T-cell (primary cell): ENCODE data around the gene C1orf21. TPM values are rescaled to one million over a fixed set of nuclear protein-coding genes. Genes with fewer than 3 reads are reported as not detected.

Source experiments
- ATAC-seq, 4 experiments: fragments of 200-7000 bp in 3 of 4; fragments of 150-1000 bp in 1 of 4; cut with Tn5 transposase; replicated peaks in 1 of 4; 1 replicate in 3 of 4; 2 replicates in 1 of 4; pipeline ENCODE4 v1.10.0; 2021; ENCODE audit warnings: moderate library complexity in 3 of 4, mild to moderate bottlenecking in 2 of 4, moderate number of reproducible peaks in 1 of 4
- CTCF ChIA-PET, 2 donors: fragments of 300-600 bp; sonication (Branson Sonifier 250); formaldehyde crosslinking; loops; one replicate each; lab custom pipeline; 2022; ENCODE audit warnings: antibody characterized with exemption in 2 of 2; lab: Charles Lee
- POLR2A ChIA-PET, 2 donors: fragments of 300-600 bp; sonication (Branson Sonifier 250); formaldehyde crosslinking; loops; one replicate each; lab custom pipeline; 2022; ENCODE audit warnings: antibody characterized with exemption in 2 of 2; lab: Charles Lee
- DNase-seq, 35 experiments: peaks; one replicate each; pipeline versions ENCODE4 v3.0.0 to v3.0.0-alpha.2; 2013 to 2023
- H3K27ac ChIP-seq: one replicate; pipeline ENCODE4 v1.5.1; 2013; ENCODE audit warnings: low read length
- H3K27me3 ChIP-seq, 2 experiments: replicated peaks in 1 of 2; 1 replicate in 1 of 2; 2 replicates in 1 of 2; pipeline versions ENCODE4 v1.6.1 to v1.7.0; 2013; ENCODE audit warnings: low read length in 1 of 2, mixed read lengths in 1 of 2; ENCODE audit not compliant: control insufficient read depth in 2 of 2, insufficient read depth in 2 of 2; ENCODE audit errors: extremely low read depth in 1 of 2
- H3K36me3 ChIP-seq, 2 donors: 1 replicate in 1 of 2; 2 replicates in 1 of 2; pipeline versions ENCODE4 v1.6.1 to v1.7.0; 2013; ENCODE audit warnings: low read length in 1 of 2; ENCODE audit not compliant: control insufficient read depth in 2 of 2, insufficient read depth in 1 of 2; ENCODE audit errors: extremely low read depth in 1 of 2
- H3K4me1 ChIP-seq, 2 experiments: 1 replicate in 1 of 2; 2 replicates in 1 of 2; pipeline versions ENCODE4 v1.6.1 to v1.7.0; 2013; ENCODE audit warnings: low read length in 2 of 2, mixed read lengths in 1 of 2; ENCODE audit not compliant: insufficient read depth in 2 of 2, control insufficient read depth in 1 of 2; ENCODE audit errors: extremely low read depth in 1 of 2
- H3K4me3 ChIP-seq, 2 donors: 1 replicate in 1 of 2; 2 replicates in 1 of 2; pipeline versions ENCODE4 v1.5.1 to v1.7.0; 2013; ENCODE audit warnings: mild to moderate bottlenecking in 2 of 2, low read length in 1 of 2, moderate library complexity in 1 of 2; ENCODE audit not compliant: control insufficient read depth in 1 of 2; ENCODE audit errors: extremely low read depth in 1 of 2
- H3K9me3 ChIP-seq: 2 replicates; pipeline ENCODE4 v1.7.0; 2013
- H3K27ac Mint-ChIP-seq, 2 donors: one replicate each; pipeline ENCODE4 v1.8.0; 2020 to 2021; ENCODE audit warnings: mild to moderate bottlenecking in 2 of 2, mixed read lengths in 2 of 2
- H3K27me3 Mint-ChIP-seq, 2 donors: one replicate each; pipeline ENCODE4 v1.8.0; 2021 to 2022; ENCODE audit warnings: mixed read lengths in 2 of 2
- H3K36me3 Mint-ChIP-seq: one replicate; pipeline ENCODE4 v1.8.0; 2021; ENCODE audit warnings: mixed read lengths
- H3K4me1 Mint-ChIP-seq, 3 donors: one replicate each; pipeline ENCODE4 v1.8.0; 2020 to 2022; ENCODE audit warnings: mixed read lengths in 3 of 3, mild to moderate bottlenecking in 1 of 3
- H3K4me3 Mint-ChIP-seq, 3 donors: one replicate each; pipeline ENCODE4 v1.8.0; 2020 to 2022; ENCODE audit warnings: mild to moderate bottlenecking in 3 of 3, mixed read lengths in 3 of 3, moderate library complexity in 3 of 3
- H3K9me3 Mint-ChIP-seq, 3 donors: one replicate each; pipeline ENCODE4 v1.8.0; 2020 to 2022; ENCODE audit warnings: mixed read lengths in 3 of 3
- WGBS: methylation state at CpG from one replicate; pipeline ENCODE4 v1.1.5; 2013; ENCODE audit warnings: missing lambda C conversion rate; ENCODE audit not compliant: insufficient coverage; 5-methylcytosine and 5-hydroxymethylcytosine counted together
- total RNA-seq, 35 experiments: library from RNA in 6 of 35; stranded (reverse) in 6 of 35; fragments of 120-200 nt in 1 of 35; gene quantifications; one replicate each; pipeline versions ENCODE4 v1.2.1 to v1.2.4 and lab custom pipeline; 2013 to 2026

Gene C1orf21
- total RNA-seq, 5 donors from 2014 or later (not counting 1 experiment from before 2014, with no cell fraction given), result 1.4 to 17.2 (median 5.9) TPM

DNA sequence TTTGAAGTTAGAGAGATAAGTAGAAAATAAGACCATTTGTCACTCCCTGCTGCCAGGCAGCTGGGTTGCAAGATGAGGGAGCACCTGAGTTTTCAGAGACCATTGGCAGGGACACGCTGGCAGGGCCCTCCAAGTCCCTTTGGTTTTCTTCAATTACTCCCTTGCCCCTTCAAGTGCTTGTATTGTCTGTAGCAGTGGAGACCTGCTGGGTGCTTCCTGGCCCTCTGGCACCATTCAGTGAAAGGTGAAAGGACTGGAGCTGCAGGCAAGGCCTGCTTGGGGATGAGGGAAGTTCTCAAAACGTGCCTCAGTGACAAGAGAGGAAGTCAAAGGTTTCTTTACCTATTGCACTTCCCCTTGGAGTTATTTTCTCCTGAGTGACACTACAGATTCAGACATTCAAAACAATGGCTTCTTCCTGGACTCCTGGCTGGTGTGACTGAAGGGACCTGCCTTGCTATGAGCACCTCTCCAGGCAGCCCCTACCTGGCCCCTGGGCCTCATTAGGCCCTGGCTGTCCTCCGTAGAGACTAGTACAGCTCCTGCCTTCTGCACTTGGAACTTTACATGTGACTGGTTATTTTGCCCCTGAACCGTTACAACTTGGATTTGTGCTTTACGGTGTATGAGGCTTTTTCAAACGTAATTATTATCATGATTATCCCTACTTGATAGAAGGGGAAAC is 100.1 kb downstream of the C1orf21 start:
- CTCF ChIA-PET, result no interaction called here
- Mint-ChIP-seq H3K27me3 (peaks cover 2 to 9% of the 10 kb centered on the region in 2 donors), H3K4me1 (peaks cover 1 to 8% (median 7%) of the 10 kb centered on the region in 3 donors), H3K9me3 (no peaks in the 10 kb centered on the region), H3K27ac (no peak overlapping the region), H3K4me3 (no peak overlapping the region), H3K36me3 (no peaks in the 10 kb centered on the region)
- H3K4me3 ChIP-seq, result no peak overlapping the region
- no peak overlapping the region for H3K27ac ChIP-seq
- no peak for ATAC-seq
- H3K27me3 ChIP-seq, result no peaks in the 10 kb centered on the region
- POLR2A ChIA-PET, result no interaction called here
- no peaks in the 10 kb centered on the region for H3K36me3 ChIP-seq
- peaks cover 0 to 5% of the 10 kb centered on the region in 2 experiments for H3K4me1 ChIP-seq
- 90% methylated on average over 2 of the region's 6 CpGs for WGBS
- DNase-seq, result no peak
- H3K9me3 ChIP-seq, result no peaks in the 10 kb centered on the region

DNA sequence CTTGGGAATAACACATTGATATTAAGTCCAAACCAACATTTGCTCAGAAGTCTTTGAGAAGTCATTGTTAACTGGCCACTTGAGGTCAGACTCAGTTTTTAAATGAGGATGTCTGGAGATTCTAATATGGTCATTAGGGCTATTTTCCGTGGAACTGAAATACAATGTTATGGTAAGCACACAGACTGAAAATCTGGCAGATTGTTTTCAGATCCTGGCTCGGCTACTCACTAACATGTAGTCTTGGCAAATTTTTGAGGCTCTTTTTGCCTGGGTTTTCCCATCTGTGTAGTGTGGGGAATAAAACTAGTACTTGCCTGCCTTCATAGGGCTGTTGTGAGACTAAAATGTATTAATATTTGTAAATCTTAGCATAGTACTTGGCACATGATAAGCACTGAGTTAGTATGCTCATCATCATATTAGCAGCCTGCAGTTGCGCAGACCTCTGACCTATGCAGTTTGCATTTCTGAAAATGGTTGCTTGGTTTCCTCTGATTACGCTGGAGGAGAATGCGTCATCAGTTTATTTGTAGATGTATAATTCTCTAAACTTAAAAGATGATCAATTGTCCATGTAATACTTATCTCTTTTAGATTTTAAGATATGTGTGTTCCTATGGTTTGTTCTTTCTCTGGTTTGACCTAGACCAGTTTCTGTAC is 100.8 kb downstream of the C1orf21 start:
- peaks cover 0 to 5% of the 10 kb centered on the region in 2 experiments for H3K4me1 ChIP-seq
- 95% methylated on average over 2 of the region's 5 CpGs for WGBS
- ChIA-PET POLR2A (no interaction called here), CTCF (no interaction called here)
- H3K36me3 Mint-ChIP-seq, result no peaks in the 10 kb centered on the region
- no peak overlapping the region for H3K27ac Mint-ChIP-seq
- no peak overlapping the region for H3K4me3 Mint-ChIP-seq
- no peaks in the 10 kb centered on the region for H3K9me3 ChIP-seq
- DNase-seq (no peak), ATAC-seq (no peak)
- H3K27me3 ChIP-seq, result no peaks in the 10 kb centered on the region
- no peaks in the 10 kb centered on the region for H3K36me3 ChIP-seq
- no peaks in the 10 kb centered on the region for H3K9me3 Mint-ChIP-seq
- H3K4me1 Mint-ChIP-seq, result peaks cover 6 to 16% (median 15%) of the 10 kb centered on the region in 3 donors
- H3K4me3 ChIP-seq, result no peak overlapping the region
- peaks cover 2 to 9% of the 10 kb centered on the region in 2 donors for H3K27me3 Mint-ChIP-seq
- no peak overlapping the region for H3K27ac ChIP-seq

DNA sequence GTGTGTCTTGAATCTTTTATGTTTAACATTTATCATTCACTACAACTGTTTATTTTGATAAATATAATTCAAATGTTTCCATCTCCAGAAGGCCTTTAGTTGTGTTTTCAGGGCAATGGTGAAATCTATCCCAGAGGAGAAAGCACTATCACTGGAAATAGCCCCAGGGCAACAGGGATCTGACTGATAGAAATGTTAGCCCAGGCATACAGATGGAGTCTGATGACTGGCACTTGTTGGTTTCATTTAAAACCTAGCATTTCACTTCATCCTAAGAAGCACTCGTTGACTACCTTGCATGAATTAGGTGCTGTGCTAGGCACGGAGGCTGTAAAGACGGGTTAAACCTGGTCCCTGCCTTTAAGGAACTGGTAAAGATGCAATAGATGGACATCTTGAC is 103.1 kb downstream of the C1orf21 start:
- Histone ChIP-seq H3K27ac (no peak overlapping the region), H3K4me1 (peaks cover 0 to 5% of the 10 kb centered on the region in 2 experiments), H3K4me3 (no peak overlapping the region), H3K36me3 (no peaks in the 10 kb centered on the region), H3K9me3 (no peaks in the 10 kb centered on the region), H3K27me3 (no peaks in the 10 kb centered on the region)
- Mint-ChIP-seq H3K4me1 (peaks cover 6 to 17% (median 16%) of the 10 kb centered on the region in 3 donors), H3K27ac (no peak overlapping the region), H3K36me3 (no peaks in the 10 kb centered on the region), H3K27me3 (peaks cover 0 to 9% of the 10 kb centered on the region in 2 donors), H3K4me3 (no peak overlapping the region), H3K9me3 (no peaks in the 10 kb centered on the region)
- 88% methylated on average over 2 of the region's 3 CpGs for WGBS
- no peak for DNase-seq
- ChIA-PET POLR2A (no interaction called here), CTCF (no interaction called here)
- ATAC-seq, result no peak

DNA sequence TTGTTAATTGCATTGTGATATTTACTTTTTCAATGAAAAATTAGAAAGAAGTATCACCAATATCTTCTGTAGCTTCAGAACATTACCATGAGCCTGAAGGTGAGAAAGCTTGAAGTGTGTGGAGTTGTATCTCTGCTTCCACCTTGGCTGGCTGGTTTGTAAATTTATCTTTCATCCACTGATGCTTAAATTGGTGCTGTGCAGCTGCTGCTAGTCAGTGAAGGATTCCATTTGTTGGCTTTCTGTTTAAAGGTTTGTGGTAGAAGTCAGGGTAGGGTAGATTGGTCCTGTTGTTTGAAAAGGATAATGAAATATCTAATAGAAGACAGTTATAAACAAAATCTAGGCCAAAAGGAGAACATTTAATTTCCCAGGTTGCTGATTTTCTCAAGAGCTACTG is 105.7 kb downstream of the C1orf21 start:
- Mint-ChIP-seq H3K4me3 (no peak overlapping the region), H3K27me3 (peaks cover 0 to 3% of the 10 kb centered on the region in 2 donors), H3K27ac (peak overlapping the region in 1 of 2 donors; percentile 9), H3K9me3 (no peaks in the 10 kb centered on the region), H3K36me3 (no peaks in the 10 kb centered on the region), H3K4me1 (peaks cover 6 to 17% (median 16%) of the 10 kb centered on the region in 3 donors)
- Histone ChIP-seq H3K27me3 (no peaks in the 10 kb centered on the region), H3K9me3 (no peaks in the 10 kb centered on the region), H3K36me3 (no peaks in the 10 kb centered on the region), H3K4me3 (no peak overlapping the region), H3K4me1 (peaks cover 0 to 5% of the 10 kb centered on the region in 2 experiments), H3K27ac (peak overlapping the region; percentile 69)
- DNase-seq, result no peak
- POLR2A ChIA-PET, result interaction anchor here in 1 of 2 donors (0.6 kb wide), 1 partner anchor 1652 kb away, joined by 3 read pairs; no protein-coding TSS in a partner anchor
- CTCF ChIA-PET, result interaction anchor here in 1 of 2 donors (0.9 to 1.1 kb wide), 2 partner anchors 824 to 859 kb away, joined by 3 read pairs; partner anchors contain the start of gene IVNS1ABP
- ATAC-seq, result no peak

- H3K4me3 Mint-ChIP-seq, result no peak overlapping the region
- 79% methylated on average over 1 of the region's 1 CpG for WGBS
- Histone ChIP-seq H3K27me3 (no peaks in the 10 kb centered on the region), H3K4me3 (no peak overlapping the region), H3K4me1 (peaks cover 0 to 5% of the 10 kb centered on the region in 2 experiments), H3K27ac (no peak overlapping the region), H3K36me3 (no peaks in the 10 kb centered on the region), H3K9me3 (no peaks in the 10 kb centered on the region)
- H3K36me3 Mint-ChIP-seq, result no peaks in the 10 kb centered on the region
- H3K27me3 Mint-ChIP-seq, result no peaks in the 10 kb centered on the region
- POLR2A ChIA-PET, result no interaction called here
- DNase-seq (no peak), ATAC-seq (no peak)
- H3K4me1 Mint-ChIP-seq, result peaks cover 6 to 17% (median 16%) of the 10 kb centered on the region in 3 donors
- no peak overlapping the region for H3K27ac Mint-ChIP-seq
- H3K9me3 Mint-ChIP-seq, result no peaks in the 10 kb centered on the region
- CTCF ChIA-PET, result interaction anchor here in 1 of 2 donors (0.7 kb wide), 1 partner anchor 1028 kb away, joined by 4 read pairs; no protein-coding TSS in a partner anchor
Measured at GRCh38 chr1:184493987-184494388, 107.2 kb downstream of the C1orf21 start.

DNA sequence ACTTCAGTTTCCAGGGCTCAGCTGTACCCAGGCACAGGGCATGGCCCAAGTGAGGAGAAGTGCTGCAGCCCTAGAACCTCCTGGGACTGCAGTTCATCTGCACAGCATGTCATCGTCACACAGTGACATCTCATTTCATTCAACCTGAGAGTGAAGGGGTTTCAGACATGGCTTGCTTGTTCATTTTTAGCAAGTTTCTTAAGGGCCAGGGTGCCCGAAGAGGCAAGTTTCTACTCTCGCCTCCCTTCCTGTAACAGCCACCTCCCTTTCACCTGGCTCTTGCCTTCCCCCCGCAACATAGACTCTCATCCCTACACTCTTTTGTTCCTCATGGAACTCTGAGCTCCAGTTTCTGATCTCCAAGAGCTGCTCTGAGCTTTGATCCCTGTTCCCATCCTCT is 108.1 kb downstream of the C1orf21 start:
- 64% methylated on average over 4 of the region's 4 CpGs for WGBS
- POLR2A ChIA-PET, result no interaction called here
- no peaks in the 10 kb centered on the region for H3K27me3 ChIP-seq
- Mint-ChIP-seq H3K27me3 (no peaks in the 10 kb centered on the region), H3K36me3 (no peaks in the 10 kb centered on the region), H3K4me3 (no peak overlapping the region), H3K9me3 (no peaks in the 10 kb centered on the region), H3K4me1 (peaks cover 6 to 17% (median 16%) of the 10 kb centered on the region in 3 donors), H3K27ac (no peak overlapping the region)
- no peaks in the 10 kb centered on the region for H3K9me3 ChIP-seq
- CTCF ChIA-PET, result no interaction called here
- peaks cover 0 to 5% of the 10 kb centered on the region in 2 experiments for H3K4me1 ChIP-seq
- no peak for ATAC-seq
- H3K4me3 ChIP-seq, result no peak overlapping the region
- no peak overlapping the region for H3K27ac ChIP-seq
- no peak for DNase-seq
- H3K36me3 ChIP-seq, result no peaks in the 10 kb centered on the region
